ENCODE results near the gene SOWAHD.
"Not testable (repeated sequence)": the region's sequence is repeated elsewhere in the genome, so short reads cannot be mapped to it uniquely, and the experiment has no call there.

SOWAHD gene, protein sequence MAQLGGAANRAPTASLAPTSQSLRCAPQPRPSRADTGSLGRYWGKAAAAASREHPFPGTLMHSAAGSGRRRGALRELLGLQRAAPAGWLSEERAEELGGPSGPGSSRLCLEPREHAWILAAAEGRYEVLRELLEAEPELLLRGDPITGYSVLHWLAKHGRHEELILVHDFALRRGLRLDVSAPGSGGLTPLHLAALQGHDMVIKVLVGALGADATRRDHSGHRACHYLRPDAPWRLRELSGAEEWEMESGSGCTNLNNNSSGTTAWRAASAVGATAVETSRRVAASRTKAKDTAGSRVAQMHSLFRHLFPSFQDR

DNA sequence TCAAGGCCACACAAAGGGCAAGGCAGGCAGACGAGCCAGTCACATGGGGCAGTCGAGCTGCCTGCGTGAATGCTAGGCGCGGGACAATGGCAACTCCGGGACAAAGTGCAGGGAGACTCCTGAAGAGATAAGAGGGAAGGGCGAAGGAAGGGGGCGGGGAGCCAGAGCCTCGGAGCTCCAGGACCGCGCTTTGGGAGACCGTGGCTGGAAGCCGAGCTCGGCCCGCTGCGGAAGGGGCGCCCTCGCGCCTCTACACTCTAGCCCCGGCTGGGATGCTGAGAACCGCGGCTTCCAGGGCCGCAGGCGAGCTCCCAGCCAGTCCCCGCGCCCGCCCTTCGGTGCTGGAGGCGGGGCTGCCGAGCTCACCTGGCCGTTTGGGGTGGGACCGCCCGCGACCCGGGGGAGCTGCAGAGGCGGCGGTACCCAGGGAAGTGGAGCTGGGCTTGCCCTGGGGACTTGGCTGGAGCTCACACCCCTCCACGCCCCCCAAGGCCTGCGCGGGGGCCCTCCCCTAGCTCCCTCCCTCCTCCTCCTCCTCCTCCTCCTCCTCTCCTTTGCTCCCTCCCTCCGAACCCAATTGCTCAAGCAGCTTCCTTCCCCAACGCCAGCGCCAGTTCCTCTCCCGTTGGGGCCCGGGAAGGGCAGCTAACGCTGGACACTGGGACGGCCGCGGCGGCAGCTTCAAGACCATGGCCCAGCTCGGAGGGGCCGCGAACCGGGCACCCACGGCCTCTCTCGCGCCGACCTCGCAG, at the start of gene SOWAHD:
SOWAHD (plus strand) TSS at position 610 of the 752 bp plus-strand sequence; CDS start at position 690, 80 bp downstream.
- DNase-seq: no peak

DNA sequence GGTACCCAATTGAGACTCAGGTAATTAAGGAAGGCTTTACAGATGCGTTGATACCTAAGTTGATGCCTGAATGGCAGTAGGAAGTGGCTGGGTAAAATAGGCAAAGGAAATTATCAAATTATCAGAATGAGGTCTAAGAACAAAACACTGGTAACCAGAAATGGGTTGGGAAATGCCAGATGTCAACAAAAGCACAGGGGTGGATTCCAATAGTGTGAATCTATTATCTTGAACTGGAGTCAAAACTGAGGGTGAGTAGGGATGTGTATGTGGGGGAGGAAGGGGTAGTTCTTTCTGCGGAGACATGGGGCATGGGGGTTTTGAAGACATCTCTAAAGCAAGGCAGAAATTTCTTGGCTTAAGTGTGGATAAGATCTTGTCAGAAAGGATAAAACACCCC, 49.5 kb upstream of the SOWAHD start:
- DNase-seq: no peak

DNA sequence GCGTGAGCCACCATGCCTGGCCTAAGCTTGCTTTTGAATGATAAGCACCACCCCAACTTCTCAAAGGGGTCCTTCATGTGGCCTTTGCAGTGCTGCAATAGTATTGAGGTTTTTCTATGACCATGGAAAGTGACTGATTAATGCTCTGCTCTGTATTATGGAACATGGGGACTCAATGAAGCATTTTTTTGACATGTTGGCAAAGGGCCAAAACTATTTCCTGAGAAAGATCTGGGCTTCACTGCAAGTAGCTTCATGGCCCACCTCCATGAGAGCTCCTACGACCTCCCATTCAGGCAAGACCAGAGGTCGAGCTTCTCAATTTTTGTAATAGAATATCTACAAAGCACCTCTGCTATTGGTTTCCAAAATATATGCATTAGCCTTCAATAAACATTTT, 48.8 kb upstream of the SOWAHD start:
- no peak for DNase-seq

DNA sequence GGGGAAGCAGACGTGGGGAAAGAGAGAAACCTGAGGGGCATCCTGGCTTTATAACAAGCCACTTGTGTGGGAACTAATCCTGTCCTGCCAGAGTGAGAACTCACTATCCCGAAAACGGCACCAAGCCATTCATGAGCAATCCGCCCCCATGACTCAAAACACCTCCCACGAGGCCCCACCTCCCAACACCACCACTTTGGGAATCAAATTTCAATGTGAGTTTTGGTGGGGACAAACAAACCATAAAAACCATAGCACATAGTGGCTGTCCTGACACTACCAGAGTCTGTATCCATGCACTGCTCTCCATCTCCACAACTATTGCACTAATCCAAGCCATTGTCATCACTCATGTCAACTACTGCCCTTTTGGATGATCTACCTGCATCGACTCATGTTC, 36.9 kb upstream of the SOWAHD start:
- no peak for DNase-seq

DNA sequence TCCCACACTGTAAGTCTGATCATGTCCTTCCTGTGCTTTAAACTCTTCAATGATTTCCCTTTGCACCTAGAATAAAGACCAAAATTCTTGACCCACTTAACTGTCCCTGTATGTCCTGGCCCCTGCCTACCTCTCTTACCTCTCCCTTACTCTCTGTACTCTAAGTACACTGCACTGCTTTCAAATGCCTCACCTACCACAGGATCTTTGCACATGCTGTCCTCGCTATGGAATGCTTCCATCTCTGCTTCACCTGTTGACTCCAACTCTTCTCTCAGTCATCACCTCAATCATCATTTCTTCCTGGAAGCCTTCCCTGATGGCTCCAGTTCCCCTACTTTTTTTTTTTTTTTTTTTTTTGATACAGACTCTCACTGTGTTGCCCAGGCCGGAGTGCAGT, 36.5 kb upstream of the SOWAHD start:
- no peak for DNase-seq

DNA sequence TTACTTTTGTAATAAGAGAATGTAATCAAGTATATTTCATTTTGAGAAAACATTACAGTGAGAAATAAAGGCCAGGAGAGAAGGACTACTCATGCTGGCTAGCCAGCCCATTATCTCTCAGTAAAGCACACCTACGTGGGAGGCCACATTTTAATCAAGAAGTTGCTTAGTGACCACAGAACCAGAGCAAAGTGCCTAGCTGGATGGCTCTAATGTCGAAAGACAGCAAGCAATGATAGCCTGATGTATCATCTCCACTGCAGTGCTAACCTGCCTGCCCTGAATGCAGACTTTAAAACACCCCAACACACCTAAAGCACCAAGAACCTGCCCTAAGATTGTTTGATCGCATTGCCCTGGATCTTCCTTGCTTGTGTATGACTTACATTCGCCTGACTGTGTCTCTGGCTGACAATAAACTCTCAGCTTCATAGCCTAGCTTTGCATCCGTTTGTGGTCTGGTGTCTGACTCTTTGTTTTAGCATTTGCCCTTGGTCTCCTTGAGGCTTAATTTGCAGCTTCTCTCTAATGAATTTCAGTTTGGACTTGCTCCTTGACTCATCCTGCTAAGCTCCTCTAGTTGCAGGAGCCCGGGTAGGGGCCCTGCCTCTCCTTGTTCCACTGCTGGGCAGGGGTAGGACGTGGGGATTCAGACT, 31.4 kb upstream of the SOWAHD start:
- no peak for DNase-seq

DNA sequence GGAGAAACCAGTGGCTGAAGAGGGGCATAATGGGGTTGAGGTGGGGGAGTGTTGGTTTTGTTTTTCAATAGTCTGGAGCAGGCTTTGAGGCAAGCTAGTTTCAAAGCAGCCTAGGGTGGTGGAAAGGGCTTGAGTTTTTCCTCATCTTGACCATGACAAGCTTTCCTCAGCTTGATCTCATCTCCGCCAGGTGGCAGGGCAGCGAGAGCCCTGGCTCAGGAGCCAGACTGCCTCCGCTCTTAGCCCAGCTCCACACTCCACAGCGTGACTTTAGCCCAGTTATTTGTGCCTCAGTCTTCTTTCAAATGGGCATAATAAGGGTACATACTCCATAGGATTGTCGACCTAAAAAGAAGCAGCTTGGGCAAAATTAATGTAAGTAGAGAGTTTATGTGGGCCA, 29.9 kb upstream of the SOWAHD start:
- DNase-seq: no peak

DNA sequence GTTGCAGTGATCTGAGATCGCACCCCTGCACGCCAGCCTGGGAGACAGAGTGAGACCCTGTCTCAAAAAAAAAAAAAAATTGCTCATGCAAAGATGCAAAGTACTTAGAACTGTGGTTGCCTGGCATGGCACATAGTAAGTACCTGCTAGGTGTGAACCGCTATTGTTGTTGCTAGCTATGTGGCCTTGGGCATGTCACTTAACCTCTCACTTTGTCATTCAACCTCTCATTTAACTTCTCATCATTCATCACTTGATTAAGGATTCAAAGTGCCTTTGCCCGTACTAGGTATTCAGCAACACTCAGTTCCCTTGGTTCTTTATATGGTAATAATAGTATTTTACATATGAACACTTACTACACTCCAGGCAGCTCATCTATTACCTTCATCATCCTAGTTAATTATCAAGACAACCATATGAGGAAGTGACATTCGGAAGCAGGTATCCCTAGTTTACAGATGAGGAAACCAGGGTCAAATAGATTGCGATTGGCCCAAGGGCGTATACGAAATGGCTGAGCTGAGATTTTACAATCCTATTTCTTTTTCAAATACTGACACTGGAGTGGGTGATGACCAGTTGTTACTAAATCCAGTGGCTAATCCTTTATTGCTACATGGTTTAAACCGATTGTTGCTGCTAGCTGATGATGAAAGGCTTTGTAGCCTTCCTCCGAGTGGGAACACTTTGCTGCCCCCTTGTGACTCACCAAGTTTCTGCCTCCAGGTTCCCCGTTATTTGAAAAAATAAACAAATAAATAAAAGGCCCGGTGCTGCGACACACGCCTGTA, 28.8 kb upstream of the SOWAHD start:
- no peak for DNase-seq

DNA sequence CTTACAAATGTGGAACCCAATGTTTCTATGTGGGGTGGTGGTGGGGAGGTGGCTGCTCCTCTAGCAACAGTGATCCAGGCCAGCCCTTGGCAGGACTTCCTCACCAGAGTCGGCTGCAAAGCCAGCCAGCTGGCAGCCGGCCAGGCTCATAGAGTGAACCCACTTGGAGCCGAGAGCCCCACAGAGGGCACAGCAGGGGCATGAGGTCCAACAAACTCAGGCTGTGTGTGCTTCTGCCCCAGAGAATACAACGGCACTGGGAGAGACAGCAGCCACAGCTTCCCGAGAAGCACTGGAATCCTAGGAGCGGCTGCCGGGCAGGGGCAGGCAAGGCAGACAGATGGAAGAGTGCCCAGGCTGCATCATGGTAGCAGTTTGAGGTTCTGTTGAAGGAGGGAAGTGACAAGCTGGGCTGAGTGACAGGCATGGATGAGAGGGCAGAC, 23.5 kb upstream of the SOWAHD start:
- no peak for DNase-seq

DNA sequence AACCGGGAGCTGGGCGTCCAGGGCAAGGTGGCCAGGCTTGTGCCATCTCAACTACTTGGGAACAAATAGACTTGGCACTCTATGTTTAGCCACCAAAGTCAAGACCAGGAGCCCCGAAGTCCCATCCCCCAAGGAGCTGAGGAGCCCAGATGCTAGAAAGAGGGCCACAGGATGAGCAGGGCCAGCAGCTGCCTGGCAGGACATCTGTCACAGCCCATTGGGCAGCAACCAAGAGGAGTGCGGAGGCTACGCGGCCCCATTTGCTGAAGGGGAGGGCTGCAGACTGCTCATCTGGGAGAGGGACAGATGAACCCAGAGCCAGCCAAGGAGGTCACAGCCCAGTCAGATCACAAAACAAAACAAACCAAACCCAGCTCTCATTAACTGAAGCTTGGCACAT, 22.9 kb upstream of the SOWAHD start:
- no peak for DNase-seq

DNA sequence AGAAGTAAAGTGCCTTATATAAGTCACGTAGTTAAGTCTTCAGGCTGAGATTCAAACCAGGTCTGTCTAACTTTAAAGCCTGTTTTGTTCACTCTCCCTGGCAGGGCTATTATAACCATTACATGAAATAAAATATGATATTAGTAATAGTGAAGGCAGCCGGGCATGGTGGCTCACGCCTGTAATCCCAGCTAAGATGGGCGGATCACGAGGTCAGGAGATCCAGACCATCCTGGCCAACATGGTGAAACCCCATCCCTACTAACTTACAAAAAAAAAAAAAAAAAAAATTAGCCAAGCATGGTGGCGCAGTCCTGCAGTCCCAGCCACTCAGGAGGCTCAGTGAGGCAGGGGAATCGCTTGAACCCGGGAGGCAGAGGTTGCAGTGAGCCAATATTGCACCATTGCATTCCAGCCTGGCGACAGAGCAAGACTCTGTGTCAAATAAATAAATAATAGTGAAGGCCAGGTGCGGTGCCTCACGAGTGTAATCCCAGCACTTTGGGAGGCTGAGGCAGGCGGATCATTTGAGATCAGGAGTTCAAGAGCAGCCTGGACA, 22.1 kb upstream of the SOWAHD start:
- no peak for DNase-seq

DNA sequence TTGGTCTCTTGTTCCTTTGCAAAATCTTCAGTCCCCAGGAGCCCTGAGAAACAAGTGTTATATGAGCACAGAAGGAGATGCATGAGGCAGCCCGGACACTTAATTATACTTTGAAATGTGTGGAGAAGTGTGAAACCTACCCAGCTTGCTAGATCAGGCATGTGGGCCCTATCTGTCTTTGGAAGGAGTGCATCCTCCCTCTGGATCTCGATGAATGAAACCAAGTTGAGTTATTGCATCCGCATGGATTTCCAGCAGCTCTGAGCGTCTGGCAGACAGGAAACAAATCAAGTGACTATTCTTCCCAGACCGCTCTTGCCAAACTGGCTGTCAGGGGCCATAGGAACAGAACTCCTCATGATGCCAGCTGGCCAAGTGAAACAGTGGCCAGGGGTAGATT, 19.6 kb upstream of the SOWAHD start:
- DNase-seq: no peak

DNA sequence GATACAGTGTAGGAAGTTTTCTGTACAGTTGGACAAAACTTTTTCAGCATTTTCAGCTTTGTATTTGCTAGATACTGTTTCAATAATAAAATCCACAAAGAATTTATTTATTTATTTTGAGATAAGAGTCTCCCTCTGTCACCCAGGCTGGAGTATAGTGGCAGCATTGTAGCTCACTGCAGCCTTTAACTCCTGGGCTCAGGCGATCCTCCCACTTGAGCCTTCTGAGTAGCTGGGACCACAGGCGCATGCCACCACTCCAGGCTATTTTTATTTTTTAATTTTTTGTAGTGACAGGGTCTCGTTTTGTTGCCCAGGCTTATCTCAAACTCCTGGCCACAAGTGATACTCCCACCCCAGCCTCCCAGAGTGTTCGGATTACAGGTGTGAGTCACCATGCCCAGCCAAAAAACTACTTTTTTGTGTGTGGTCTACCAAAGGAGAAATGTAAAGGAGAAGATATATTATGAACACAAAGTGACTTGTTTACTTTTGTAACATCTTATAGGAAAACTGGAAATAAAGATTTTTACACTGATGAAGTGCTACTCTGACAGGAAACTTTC, 13.0 kb upstream of the SOWAHD start:
- no peak for DNase-seq

DNA sequence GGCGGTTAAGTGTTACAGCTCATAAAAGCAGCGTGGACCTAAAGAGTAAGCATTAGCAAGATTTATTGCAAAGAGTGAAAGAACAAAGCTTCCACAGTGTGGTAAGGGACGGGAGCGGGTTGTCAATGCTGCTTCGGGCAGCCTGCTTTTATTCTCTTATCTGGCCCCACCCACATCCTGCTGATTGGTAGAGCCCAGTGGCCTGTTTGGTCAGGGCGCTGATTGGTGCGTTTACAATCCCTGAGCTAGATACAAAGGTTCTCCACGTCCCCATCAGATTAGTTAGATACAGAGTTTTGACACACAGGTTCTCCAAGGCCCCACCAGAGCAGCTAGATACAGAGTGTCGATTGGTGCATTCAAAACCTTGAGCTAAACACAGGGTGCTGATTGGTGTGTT, 8.3 kb upstream of the SOWAHD start:
- not testable (repeated sequence) for DNase-seq

DNA sequence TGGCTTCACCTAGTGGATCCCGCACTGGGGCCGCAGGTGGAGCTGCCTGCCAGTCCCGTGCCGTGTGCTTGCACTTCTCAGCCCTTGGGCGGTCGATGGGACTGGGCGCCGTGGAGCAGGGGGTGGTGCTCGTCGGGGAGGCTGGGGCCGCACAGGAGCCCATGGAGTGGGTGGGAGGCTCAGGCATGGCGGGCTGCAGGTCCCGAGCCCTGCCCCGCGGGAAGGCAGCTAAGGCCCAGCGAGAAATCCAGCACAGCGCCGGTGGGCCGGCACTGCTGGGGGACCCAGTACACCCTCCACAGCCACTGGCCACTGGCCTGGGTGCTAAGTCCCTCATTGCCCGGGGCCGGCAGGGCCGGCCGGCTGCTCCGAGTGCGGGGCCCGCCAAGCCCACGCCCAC, 7.6 kb upstream of the SOWAHD start:
- DNase-seq: not testable (repeated sequence)

DNA sequence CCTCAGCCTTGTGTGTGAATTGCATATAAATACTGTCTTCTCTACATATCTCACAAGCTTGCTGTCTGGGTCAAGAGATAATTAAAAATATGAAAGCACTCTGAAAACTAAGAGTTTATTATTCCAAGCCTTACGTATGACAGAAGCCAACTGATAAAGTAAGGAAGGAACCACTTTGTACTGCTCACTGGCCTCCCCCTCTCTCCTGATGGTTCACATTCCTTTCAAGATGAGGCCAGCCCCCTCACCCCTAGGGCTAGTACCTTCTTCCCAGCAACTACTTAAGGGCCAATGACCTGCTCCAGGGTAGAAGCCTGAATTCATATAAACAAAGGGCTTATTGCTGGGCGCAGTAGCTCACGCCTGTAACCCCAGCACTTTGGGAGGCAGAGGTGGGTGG, 5.4 kb upstream of the SOWAHD start:
- DNase-seq: no peak

DNA sequence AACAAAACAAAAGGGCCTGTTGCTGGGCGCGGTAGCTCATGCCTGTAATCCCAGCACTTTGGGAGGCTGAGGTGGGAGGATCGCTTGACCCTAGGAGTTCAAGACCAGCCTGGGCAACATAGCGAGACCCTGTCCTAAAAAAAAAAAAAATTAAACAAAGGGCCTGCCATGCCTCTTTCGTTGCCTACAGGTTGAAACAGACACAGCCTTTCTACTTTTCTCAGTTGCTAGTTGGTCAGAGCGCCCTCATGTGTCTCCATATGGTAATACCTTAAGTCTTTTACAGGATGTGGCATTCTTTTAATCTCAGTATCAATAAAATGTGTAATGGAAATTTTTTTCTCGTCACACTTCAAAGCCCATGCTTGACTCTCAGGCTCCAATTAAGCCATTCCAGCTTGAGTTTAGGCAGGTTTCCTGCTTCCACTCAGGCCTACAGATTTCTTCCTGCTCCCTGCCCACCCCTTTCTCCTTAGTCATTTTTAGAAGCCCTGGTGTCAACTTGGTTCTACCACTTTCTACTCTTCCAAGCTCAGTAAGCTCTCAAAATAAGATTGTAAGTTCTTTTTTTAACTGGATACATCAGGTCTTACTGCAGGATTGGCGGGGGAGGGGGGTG, 4.6 kb upstream of the SOWAHD start:
- DNase-seq: peak; percentile 28

DNA sequence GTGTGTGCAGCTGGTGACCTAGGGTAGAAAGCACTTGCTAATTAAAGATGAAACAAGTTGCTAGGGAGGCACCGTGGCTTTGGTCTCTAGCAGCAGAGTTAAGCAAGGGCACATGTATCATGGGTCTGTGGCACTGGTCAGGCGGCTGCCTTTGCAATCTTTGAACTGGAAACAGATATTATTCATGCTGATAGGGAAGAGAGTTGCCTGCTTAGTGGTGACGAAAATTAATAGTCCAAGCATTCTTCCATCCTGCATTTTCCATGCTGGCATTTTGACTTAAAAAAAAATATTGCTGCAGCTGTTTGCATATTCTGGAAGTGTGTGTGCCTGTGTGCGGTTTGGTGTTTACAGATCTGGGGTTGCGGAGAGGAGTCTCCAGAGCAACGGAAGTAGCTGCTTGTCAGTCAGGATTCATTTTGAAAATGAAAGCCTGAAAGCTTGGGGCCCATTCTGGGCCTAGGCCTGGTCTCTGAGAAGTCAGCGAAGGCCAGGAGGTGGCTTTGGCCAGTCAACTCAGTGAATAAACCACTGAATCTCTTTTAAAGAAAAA, 2.3 kb upstream of the SOWAHD start:
- DNase-seq: no peak

DNA sequence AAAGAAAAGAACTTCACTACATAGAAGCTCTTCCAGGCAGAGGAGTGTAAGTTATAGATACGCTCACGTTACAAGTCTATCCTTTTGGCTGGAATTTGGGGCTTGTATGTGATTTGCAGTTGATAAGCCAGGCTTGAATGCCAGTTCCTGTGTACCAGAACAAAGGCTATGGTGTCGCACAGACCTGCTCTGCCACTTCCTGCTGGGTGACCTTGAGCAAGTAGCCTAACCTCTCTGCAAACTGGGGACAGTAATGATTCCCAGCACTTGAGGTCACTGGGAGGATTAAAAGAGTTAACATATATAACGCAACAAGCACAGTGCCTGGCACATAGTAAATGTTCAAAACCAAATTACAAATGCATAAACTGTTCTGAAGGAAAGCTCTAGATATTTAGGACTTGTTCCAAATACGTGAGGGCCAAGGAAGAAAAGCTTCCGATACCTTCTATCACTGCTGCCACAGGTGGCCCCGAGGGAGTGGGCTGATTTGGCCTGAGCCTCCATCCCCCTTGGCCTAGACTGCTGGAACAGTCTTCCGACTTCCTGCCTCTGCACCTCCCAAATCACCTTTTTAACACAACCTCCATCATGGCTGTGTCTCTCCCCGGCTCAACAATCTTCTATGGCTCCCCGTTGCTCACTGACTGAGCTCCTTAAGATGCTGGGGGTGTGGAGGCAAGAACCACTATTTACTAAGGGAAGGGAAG, 1.3 kb upstream of the SOWAHD start:
- no peak for DNase-seq

DNA sequence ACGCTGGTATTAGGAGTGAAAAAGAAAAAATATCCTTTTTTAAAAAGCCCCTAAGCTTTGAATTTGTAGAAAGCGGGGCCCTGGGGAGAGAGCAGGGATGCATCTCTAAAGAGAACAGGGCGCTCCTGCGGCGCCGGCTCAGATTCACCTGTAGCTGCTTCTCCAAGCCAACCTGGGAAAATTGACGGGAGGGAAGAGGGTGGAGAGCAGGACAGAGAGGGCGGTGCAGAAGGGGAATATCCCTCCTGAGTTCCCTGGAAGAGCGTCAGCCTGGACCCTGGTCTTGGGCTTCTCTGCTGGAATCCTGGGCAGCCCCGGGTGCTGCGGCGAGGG, 776 bp upstream of the SOWAHD start:
- no peak for DNase-seq

DNA sequence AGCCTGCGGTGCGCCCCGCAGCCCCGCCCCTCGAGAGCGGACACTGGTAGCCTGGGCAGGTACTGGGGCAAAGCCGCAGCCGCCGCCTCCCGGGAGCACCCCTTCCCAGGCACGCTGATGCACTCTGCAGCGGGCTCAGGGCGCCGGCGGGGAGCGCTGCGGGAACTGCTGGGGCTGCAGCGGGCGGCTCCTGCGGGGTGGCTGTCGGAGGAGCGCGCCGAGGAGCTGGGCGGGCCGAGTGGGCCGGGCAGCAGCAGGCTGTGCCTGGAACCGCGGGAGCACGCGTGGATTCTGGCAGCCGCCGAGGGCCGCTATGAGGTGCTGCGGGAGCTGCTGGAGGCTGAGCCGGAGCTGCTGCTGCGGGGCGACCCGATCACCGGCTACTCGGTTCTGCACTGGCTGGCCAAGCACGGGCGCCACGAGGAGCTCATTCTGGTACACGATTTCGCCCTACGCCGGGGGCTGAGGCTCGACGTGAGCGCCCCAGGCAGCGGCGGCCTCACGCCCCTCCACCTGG, 401 bp downstream of the SOWAHD start:
- no peak for DNase-seq

Measured in KG1 (cell line).